HL-60/S4 (cell line): ENCODE results near the gene LAMA5.

Experiments used
- in situ Hi-C: fragments of 300-500 bp; cut with MboI; formaldehyde crosslinking; loops from 2 replicates; pipeline ENCODE4 v1.14.3; 2022; ENCODE audit warnings: low sequenced_read_pairs

Gene LAMA5

GRCh38 chr20:62332989-62333819, 33.9 kb downstream of the LAMA5 start:
- in situ Hi-C loops: no loop called here

GRCh38 chr20:62332421-62332820, 34.7 kb downstream of the LAMA5 start:
- in situ Hi-C loops: no loop called here

- in situ Hi-C loops: no loop called here
Observed at GRCh38 chr20:62331347-62331746, 35.8 kb downstream of the LAMA5 start.

- in situ Hi-C loops: no loop called here
Observed at GRCh38 chr20:62330576-62331317, 36.4 kb downstream of the LAMA5 start.

GRCh38 chr20:62329389-62330377, 37.4 kb downstream of the LAMA5 start:
- in situ Hi-C loops: no loop called here

GRCh38 chr20:62328684-62329388, 38.3 kb downstream of the LAMA5 start:
- in situ Hi-C loops: no loop called here

- in situ Hi-C loops: no loop called here
Observed at GRCh38 chr20:62327726-62328495, 39.2 kb downstream of the LAMA5 start.

DNA sequence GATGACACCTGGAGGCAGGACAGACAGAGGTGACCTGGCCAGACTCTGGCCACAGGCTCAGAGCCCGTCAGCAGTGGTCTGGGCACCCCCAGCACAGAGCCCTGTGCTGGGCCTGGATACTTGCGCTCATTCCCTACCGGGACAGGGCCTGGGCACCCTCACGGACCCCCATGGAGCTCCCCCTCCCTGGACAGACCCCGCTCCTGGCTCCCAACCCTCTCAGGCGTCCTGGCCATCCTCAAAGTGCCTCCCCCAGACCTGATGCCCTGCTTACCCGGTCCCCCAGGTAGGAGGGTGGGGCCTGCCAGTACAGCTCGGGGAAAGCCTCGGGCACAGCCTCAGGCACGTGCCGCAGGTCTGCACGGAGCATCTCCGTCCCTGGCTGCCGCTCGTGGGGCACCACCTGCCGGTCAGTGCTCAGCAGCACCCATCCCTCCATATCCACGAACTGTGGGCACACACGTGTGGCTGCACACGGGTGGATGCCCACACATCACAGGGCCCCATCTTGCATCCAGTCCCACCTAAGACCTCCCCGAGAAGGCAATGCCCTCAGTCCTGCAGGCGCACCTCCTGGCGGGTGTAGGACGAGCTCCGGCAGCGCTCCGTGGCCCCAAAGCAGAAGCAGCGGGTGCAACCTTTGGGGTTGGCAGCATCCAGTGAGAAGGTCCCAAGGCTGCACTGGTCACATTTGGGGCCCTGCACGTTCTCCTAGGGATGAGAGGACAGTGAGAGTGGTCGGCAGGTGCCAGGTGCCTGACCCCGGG, 40.0 kb downstream of the LAMA5 start:
- in situ Hi-C loops: no loop called here

- in situ Hi-C loops: no loop called here
Observed at GRCh38 chr20:62326559-62326958, 40.6 kb downstream of the LAMA5 start.

DNA sequence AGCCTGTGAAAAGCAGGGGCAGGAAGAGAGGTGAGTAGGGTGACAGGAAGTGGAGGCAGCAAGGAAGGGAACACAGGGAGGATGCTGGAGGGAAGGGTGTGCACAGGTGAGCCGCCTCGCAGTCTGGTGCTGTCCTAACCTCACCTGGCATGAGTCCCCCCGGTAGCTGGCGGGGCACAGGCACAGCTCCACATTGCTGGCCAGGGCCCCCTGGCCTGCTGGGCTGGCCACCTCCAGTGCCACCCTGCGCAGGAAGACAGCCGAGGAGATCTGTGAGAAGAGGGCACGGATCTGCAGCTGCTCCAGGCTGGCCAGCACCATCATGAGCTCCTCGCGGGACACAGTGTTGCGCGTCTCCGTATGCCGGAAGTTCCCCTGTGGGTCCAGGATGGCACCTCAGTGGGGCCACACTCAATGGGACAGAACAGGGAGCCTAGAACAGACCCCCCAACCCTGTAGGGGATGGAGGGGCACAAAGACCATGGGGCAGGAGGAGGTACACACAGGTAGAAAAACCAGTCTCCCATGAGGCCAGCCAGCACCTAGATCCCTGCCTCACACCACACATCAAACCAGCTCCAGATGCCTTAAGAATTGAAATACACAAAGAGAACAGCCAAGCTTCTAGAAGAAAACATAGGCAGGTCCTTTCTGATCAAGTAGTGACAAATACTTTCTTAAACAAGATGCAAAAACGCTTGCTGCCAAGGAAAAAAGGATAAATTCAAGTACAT, 41.8 kb downstream of the LAMA5 start:
- in situ Hi-C loops: no loop called here

DNA sequence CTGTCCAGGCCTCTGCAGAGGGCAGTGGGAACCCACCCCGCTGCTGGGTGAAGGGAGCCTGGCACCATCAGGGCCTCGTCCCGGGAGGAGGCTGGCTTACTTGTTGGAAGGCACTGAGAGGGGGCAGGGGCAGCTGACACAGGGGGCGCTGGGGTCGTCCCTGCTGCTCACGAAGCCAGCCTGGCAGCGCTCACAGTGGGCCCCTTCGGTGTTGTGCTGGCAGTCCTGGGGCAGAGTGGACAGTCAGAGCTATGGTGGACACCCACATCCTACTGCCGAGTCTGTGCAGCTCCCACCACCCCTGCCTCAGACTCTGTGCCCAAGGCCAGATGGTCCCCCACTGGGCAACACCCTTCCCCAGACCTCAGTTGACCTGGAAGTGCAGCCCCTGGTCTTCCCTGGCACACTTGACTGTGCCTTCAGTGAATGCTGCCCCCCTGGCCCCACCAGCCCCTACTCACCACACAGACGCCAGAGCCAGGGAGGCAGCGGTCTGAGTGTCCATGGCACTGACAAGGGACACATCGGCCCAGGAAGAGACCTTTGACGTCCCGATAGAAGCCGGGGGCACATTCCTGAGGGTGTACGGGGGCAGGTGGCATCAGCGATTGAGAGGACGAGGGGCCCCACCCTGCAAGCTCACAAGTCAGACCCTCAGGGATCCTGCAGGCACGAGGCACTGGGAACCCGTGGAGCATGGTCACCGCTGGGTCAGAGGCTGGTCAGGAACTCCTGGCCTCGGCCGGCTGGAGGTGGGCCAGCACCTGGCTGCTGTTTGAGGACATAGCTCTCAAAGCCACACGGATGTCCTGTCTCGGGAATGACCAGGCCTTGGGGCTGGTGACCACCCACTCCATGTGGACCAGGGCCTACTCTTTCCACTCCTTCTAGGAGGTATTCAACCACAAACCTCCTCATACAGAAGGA, 42.9 kb downstream of the LAMA5 start:
- in situ Hi-C loops: no loop called here

DNA sequence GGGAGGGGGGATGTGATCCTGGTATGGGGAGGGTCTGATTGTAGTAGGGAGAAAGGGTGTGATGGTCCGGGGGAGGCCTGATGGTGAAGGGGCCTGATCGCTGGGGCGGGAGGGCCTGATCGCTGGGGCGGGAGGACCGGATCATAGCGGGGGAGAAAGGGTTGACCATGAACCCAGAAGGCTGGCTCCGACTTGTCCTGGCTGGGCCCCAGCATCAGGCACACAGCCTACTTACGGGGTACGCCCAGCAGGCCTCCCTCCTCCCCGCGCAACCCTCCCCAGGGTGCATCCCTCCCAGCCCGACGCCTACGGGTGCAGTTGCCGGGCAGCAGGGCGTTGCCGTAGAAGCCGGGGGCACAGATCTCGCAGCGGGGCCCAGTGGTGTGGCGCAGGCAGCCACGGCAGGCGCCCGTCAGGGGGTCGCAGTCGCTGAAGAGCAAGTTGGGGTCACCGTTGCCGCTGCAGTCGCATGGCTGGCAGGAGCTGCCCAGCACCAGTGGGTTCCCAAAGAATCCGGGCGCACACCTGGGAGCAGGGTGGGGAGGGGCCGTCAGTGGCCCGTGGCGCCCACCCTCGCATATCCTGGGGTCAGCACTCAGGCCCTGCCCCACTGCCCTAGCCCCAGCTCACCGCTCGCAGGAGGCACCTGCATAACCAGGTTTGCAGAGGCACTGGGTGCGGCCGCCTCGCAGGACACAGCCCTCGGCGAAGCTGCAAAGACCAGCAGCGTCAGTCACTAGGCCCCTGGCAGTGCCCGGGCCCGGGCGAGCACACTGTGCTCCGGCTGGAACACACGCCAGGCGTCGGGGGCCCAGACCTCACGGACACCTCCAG, 43.7 kb downstream of the LAMA5 start:
- in situ Hi-C loops: no loop called here

GRCh38 chr20:62322492-62323041, 44.5 kb downstream of the LAMA5 start:
- in situ Hi-C loops: no loop called here

GRCh38 chr20:62321975-62322374, 45.1 kb downstream of the LAMA5 start:
- in situ Hi-C loops: no loop called here

DNA sequence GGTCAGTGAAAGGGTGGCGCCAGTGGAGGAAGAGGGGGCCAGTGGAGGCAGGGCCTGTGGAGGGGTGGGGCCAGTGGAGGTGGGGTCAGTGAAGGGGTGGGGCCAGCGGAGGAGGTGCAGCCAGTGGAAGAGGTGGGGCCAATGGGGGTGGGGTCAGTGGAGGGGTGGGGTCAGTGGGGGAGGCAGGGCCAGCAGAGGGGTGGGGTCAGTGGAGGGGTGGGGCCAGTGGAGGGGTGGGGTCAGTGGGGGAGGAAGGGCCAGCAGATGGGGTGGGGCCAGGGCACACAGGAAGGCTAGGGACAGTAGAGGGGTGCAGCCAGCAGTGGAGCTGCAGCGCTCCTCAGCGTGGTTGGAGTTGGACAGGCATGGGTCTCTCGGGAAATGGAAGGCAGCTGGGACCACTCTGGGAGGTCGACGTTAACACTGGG, 45.6 kb downstream of the LAMA5 start:
- in situ Hi-C loops: no loop called here
